KOPT-K1 (cell line): ENCODE results near the gene ART1.
"Not testable (repeated sequence)": the region's sequence is repeated elsewhere in the genome, so short reads cannot be mapped to it uniquely, and the experiment has no call there.

Experiments used
- H3K27ac ChIP-seq: fragments of 200-600 bp; sonication (generic); 2 replicates; pipeline ENCODE4 v1.5.1; 2016; ENCODE audit warnings: antibody characterized with exemption, mild to moderate bottlenecking, low read depth, low read length; ENCODE audit not compliant: poor library complexity, severe bottlenecking
- H3K36me3 ChIP-seq: fragments of 200-600 bp; sonication (generic); 2 replicates; pipeline ENCODE4 v1.5.1; 2017; ENCODE audit warnings: antibody characterized with exemption, mild to moderate bottlenecking, low read length, moderate library complexity; ENCODE audit not compliant: insufficient read depth
- H3K9me3 ChIP-seq: fragments of 200-600 bp; sonication (generic); 2 replicates; pipeline ENCODE4 v1.5.1; 2017; ENCODE audit warnings: antibody characterized with exemption, low read length, mild to moderate bottlenecking; ENCODE audit not compliant: insufficient read depth, poor library complexity, severe bottlenecking

Gene ART1

GRCh38 chr11:3643102-3643546 lies 1.8 kb upstream of the ART1 start:
- not testable (repeated sequence) for H3K27ac ChIP-seq, H3K36me3 ChIP-seq
- H3K9me3 ChIP-seq = peaks cover 29% of the 10 kb centered on the region

DNA sequence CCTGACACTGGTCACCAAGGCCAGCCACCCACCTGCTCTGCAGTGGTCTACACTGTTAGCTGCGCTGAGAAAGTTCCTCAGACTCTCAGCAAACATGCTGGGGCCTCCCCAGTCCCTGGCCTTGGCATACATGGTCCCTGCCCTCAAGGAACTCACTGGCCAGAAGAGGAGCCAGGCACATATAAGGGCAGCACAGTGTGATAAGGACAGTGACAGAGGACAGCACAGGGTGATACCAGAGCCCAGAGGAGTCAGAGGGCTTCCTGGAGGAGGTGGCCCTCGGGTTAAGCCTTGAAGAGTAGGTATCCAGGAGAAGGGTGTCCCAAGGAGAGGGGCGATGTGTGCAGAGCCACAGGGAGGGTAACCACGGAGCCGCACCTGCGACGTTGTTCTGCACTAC lies 624 bp downstream of the ART1 start:
- Histone ChIP-seq H3K27ac (no peak overlapping the region), H3K36me3 (no peaks in the 10 kb centered on the region), H3K9me3 (peaks cover 29% of the 10 kb centered on the region)

DNA sequence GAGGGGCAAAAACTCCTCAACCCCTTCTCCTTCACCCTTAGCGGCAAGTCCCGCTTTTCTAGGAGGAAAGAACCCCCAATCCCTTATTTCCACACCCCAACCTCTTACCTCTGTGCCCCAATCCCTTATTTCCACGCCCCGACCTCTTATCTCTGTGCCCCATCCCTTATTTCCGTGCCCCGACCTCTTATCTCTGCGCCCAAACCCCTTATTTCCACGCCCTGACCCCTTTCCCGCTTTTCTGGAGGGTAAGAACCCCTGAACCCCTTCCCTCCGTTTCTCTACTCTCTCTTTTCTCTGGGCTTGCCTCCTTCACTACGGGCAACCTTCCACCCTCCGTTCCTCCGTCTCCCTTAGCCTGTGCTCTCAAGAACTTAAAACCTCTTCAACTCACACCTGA lies 3.9 kb downstream of the ART1 start:
- H3K27ac ChIP-seq, H3K36me3 ChIP-seq: not testable (repeated sequence)
- H3K9me3 ChIP-seq = peaks cover 19% of the 10 kb centered on the region

GRCh38 chr11:3649374-3649773 lies 4.4 kb downstream of the ART1 start:
- H3K36me3 ChIP-seq, H3K27ac ChIP-seq: not testable (repeated sequence)
- peaks cover 14% of the 10 kb centered on the region for H3K9me3 ChIP-seq

- H3K9me3 ChIP-seq, H3K36me3 ChIP-seq, H3K27ac ChIP-seq: not testable (repeated sequence)
Measured at GRCh38 chr11:3652514-3652913, 7.6 kb downstream of the ART1 start.

- H3K9me3 ChIP-seq = no peaks in the 10 kb centered on the region
- no peaks in the 10 kb centered on the region for H3K36me3 ChIP-seq
- H3K27ac ChIP-seq = no peak overlapping the region
Measured at GRCh38 chr11:3655547-3655946, 10.6 kb downstream of the ART1 start.

DNA sequence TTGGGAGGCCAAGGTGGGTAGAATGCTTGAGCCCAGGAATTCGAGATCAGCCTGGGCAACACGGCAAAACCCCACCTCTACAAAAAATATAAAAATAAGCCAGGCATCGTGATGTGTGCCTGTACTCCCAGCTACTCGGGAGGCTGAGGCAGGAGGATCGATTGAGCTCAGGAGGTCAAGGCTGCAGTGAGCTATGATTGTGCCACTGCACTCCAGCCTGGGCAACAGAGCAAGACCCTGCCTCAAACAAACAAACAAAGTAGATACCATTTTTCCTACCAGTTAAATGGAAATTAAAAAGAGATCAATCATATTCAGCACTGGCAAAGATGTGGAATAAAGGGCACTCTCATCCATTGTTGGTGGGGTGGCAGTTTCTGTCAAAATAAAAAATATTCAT lies 12.4 kb downstream of the ART1 start:
- H3K27ac ChIP-seq, H3K9me3 ChIP-seq, H3K36me3 ChIP-seq: not testable (repeated sequence)

DNA sequence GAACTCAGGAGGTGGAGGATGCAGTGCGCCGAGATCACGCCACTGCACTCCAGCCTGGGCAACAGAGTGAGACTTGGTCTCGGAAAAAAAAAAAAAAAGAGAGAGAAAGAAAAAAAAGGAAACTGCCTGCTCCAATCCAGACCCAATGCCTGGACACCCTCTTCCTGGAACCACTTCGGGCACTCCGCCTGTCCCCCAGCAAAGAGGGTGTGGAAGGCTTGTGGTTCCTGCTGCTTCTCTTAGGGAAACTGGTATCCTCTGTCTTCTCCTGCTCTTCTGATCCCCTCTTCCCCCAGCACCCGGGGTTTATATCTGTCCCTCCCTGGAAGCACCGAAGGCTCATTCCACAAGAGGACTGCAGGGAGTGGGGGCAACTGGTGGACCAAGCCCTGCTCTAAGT lies 13.3 kb downstream of the ART1 start:
- no peak overlapping the region for H3K27ac ChIP-seq
- H3K36me3 ChIP-seq = no peaks in the 10 kb centered on the region
- H3K9me3 ChIP-seq = no peaks in the 10 kb centered on the region

DNA sequence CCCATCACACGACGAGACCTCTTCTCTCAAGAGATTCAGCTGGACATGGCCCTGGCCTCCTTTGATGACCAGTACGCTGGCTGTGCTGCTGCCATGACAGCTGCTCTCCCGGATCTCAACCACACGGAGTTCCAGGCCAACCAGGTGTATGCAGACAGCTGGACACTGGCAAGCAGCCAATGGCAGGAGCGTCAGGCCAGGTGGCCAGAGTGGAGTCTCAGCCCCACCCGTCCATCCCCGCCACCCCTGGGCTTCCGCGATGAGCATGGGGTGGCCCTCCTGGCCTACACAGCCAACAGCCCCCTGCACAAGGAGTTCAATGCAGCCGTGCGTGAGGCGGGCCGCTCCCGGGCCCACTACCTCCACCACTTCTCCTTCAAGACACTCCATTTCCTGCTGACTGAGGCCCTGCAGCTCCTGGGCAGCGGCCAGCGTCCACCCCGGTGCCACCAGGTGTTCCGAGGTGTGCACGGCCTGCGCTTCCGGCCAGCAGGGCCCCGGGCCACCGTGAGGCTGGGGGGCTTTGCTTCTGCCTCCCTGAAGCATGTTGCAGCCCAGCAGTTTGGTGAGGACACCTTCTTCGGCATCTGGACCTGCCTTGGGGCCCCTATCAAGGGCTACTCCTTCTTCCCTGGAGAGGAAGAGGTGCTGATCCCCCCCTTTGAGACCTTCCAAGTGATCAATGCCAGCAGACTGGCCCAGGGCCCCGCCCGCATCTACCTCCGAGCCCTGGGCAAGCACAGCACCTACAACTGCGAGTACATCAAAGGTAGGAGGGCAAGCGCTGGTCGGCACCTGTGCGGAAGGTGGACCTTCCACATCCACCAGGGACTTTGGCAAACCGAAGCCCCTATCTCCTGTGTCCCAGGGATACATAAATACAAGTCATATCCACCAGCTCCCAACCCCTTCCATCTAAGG lies 14.9 kb downstream of the ART1 start:
- no peak overlapping the region for H3K27ac ChIP-seq
- H3K36me3 ChIP-seq = peaks cover 11% of the 10 kb centered on the region; the same call in 1 of the 2 replicates
- no peaks in the 10 kb centered on the region for H3K9me3 ChIP-seq

- Histone ChIP-seq H3K27ac (no peak overlapping the region), H3K9me3 (no peaks in the 10 kb centered on the region), H3K36me3 (peaks cover 23% of the 10 kb centered on the region; the same call in 1 of the 2 replicates)
Measured at GRCh38 chr11:3660960-3661359, 16.0 kb downstream of the ART1 start.

DNA sequence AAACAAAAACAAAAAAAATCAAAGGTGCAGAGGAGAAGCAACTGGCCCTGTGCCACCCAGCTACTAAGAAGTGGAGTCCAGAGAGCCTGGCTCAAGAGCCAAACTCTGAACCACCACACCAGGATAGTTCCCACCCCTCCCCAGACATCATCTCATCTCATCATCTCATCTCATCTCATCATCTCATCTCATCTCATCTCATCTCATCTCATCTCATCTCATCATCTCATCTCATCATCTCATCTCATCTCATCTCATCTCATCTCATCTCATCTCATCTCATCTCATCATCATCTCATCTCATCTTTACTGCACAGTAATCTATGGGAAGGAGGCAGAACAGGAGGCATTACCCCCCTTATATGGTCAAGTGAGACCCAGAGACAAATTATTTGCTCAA lies 17.9 kb downstream of the ART1 start:
- H3K36me3 ChIP-seq = peaks cover 39% of the 10 kb centered on the region; the same call in 1 of the 2 replicates
- no peak overlapping the region for H3K27ac ChIP-seq
- H3K9me3 ChIP-seq = no peaks in the 10 kb centered on the region

DNA sequence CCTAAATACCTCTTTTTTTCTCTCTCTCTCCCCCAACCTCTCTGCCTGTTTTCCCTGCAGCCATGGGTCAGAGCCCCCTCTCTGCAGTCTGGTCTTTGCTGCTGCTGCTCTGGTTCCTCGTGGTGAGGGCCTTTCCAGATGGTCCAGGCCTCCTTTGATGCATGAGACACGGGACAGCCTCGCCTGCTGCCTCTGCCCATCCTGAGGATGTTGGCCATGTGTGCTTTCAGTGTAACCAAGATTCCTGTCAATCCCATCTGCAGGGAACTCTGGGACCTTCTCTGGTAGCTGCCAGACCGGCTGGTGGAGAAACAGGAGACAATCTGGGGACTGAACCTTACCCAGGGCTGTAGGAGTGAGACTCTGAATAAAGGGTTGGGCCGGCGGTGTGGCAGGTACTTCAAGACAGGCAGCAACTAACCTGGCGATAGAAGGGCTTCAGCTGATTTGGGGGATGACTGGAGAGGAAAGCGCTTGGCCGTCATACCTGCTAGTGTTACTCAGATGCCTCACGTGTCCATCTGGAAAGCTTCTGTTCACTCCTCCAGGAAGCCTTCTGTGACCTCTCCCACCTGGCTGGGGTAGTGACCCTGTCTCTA lies 19.2 kb downstream of the ART1 start:
- H3K27ac ChIP-seq = no peak overlapping the region
- H3K9me3 ChIP-seq = no peaks in the 10 kb centered on the region
- H3K36me3 ChIP-seq = peaks cover 51% of the 10 kb centered on the region

GRCh38 chr11:3665336-3666022 lies 20.6 kb downstream of the ART1 start:
- peaks cover 64% of the 10 kb centered on the region for H3K36me3 ChIP-seq
- H3K9me3 ChIP-seq = no peaks in the 10 kb centered on the region
- H3K27ac ChIP-seq = no peak overlapping the region

DNA sequence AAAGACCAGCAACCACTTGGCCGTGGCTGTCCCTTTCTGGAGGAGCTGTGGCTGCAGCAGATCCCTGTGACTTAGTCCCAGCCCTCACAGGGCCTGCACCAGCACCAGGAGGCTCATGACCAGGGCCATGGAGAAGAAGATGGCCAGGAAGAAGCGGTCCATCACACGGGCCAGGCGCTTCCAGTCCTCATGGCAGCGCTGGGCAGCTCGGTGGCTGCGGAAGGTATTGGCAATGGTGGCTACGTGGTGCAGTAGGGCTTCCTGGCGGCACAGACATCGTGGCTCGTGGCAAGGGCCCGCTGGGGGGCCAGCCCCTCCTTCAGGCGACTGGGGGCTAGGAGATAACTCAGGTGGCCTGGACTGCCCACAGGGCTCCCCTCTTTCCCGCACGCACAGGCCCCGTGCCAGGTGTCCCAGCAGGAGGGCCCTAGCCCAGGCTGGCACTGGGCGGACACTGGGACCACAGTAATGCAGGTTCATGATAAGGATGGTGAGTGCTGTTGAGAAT lies 21.1 kb downstream of the ART1 start:
- Histone ChIP-seq H3K9me3 (no peaks in the 10 kb centered on the region), H3K27ac (no peak overlapping the region), H3K36me3 (peaks cover 70% of the 10 kb centered on the region)
